ENCODE data around the gene FAM120A. TPM values are rescaled to one million over a fixed set of nuclear protein-coding genes. Genes with fewer than 3 reads are reported as not detected.
A peak's percentile ranks its signal among the peaks of the same experiment; 100 is the strongest.

The FAM120A gene
- total and polyA plus RNA-seq, 2 of the 13 experiments (the other 11 are each of a cell fraction or from before 2014, with no cell fraction given), result 41.3 to 44.4 TPM

GRCh38 chr9:93451849-93452709, 594 bp downstream of the FAM120A start (continued):
- TF ChIP-seq SALL2 (CRISPR knock-in tag; IDR thresholded peaks at IDR 0.05) (peak; percentile 51; the same call in 1 of the 2 replicates), ZNF543 (CRISPR knock-in tag; IDR thresholded peaks at IDR 0.05) (no peak), ZBTB42 (CRISPR knock-in tag; IDR thresholded peaks at IDR 0.05) (no peak), ZNF446 (CRISPR knock-in tag; IDR thresholded peaks at IDR 0.05) (0 out of 2 replicates have a peak, but pooled peaks have one; percentile 7), AKAP8 (CRISPR knock-in tag; IDR thresholded peaks at IDR 0.05) (no peak), ISL2 (CRISPR knock-in tag; IDR thresholded peaks at IDR 0.05) (no peak), MIER3 (CRISPR knock-in tag; IDR thresholded peaks at IDR 0.05; ENCODE audit: borderline replicate concordance) (no peak), ZNF549 (CRISPR knock-in tag; IDR thresholded peaks at IDR 0.05) (no peak), BRF2 (CRISPR knock-in tag; IDR thresholded peaks at IDR 0.05) (no peak), ZNF672 (CRISPR knock-in tag; IDR thresholded peaks at IDR 0.05) (no peak), ZNF430 (CRISPR knock-in tag; IDR thresholded peaks at IDR 0.05) (0 out of 2 replicates have a peak, but pooled peaks have one; percentile 29), NRL (CRISPR knock-in tag; IDR thresholded peaks at IDR 0.05; ENCODE audit: borderline replicate concordance) (peak; percentile 48; the same call in 1 of the 2 replicates), HOXA7 (CRISPR knock-in tag; IDR thresholded peaks at IDR 0.05) (no peak), ZNF577 (CRISPR knock-in tag; IDR thresholded peaks at IDR 0.05; ENCODE audit: borderline replicate concordance, low read depth) (no peak), PRDM15 (CRISPR knock-in tag; IDR thresholded peaks at IDR 0.05) (no peak), U2AF2 (IDR thresholded peaks at IDR 0.05; ENCODE audit: low read depth, low read length) (no peak), ZNF280B (CRISPR knock-in tag; IDR thresholded peaks at IDR 0.05; ENCODE audit: borderline replicate concordance) (peak; percentile 87), CENPX (CRISPR knock-in tag; IDR thresholded peaks at IDR 0.05) (no peak), ZMYM3 (CRISPR knock-in tag; IDR thresholded peaks at IDR 0.05) (no peak), SAFB2 (CRISPR knock-in tag; IDR thresholded peaks at IDR 0.05; ENCODE audit: borderline replicate concordance, low read depth) (no peak), CENPT (CRISPR knock-in tag; IDR thresholded peaks at IDR 0.05; ENCODE audit: low read depth) (no peak), IRF1 (CRISPR knock-in tag; IDR thresholded peaks at IDR 0.05; ENCODE audit: low read depth) (no peak), NBN (conservative IDR thresholded peaks at IDR 0.05) (no peak)

All from HepG2 (cell line).